WI38 (cell line): Measurements from ENCODE around the gene PRKAG3.

ENCODE experiments used
- H3K4me3 ChIP-seq: 2 replicates; pipeline ENCODE4 v1.5.1; 2011; ENCODE audit warnings: low read depth, mild to moderate bottlenecking, control low read depth, low read length
- CTCF ChIP-seq: IDR thresholded peaks from 2 replicates; pipeline ENCODE4 v1.5.1; 2012; ENCODE audit warnings: low read depth, mild to moderate bottlenecking, control low read depth, low read length

PRKAG3 gene

GRCh38 chr2:218828477-218828778, 3.2 kb downstream of the PRKAG3 start:
- no peak overlapping the region for H3K4me3 ChIP-seq
- TF ChIP-seq CTCF, result no peak

GRCh38 chr2:218827701-218828476, 3.7 kb downstream of the PRKAG3 start:
- no peak for TF ChIP-seq CTCF
- no peak overlapping the region for H3K4me3 ChIP-seq

GRCh38 chr2:218826791-218827190, 4.8 kb downstream of the PRKAG3 start:
- no peak for TF ChIP-seq CTCF
- no peak overlapping the region for H3K4me3 ChIP-seq

- no peak overlapping the region for H3K4me3 ChIP-seq
- no peak for TF ChIP-seq CTCF
Measured at GRCh38 chr2:218824004-218824403, 7.6 kb downstream of the PRKAG3 start.

GRCh38 chr2:218823196-218823855, 8.3 kb downstream of the PRKAG3 start:
- no peak overlapping the region for H3K4me3 ChIP-seq
- TF ChIP-seq CTCF, result no peak

GRCh38 chr2:218822622-218823021, 9.0 kb downstream of the PRKAG3 start:
- no peak overlapping the region for H3K4me3 ChIP-seq
- no peak for TF ChIP-seq CTCF

- no peak overlapping the region for H3K4me3 ChIP-seq
- TF ChIP-seq CTCF, result no peak
Measured at GRCh38 chr2:218821605-218822211, 9.9 kb downstream of the PRKAG3 start.
